Dendritic cell treated with granulocyte-macrophage colony-stimulating factor and Interleukin-4, amounts not matched to agents 40 ng/mL and 50 ng/mL, for 4 days (primary cell): ENCODE data around the gene USP6.
A peak's percentile ranks its signal among the peaks of the same experiment; 100 is the strongest.
"Not testable (repeated sequence)": the region's sequence is repeated elsewhere in the genome, so short reads cannot be mapped to it uniquely, and the experiment has no call there.

Source experiments
- H3K27ac Mint-ChIP-seq: one replicate; pipeline ENCODE4 v1.8.0; 2022; ENCODE audit warnings: mild to moderate bottlenecking, mixed read lengths
- H3K27me3 Mint-ChIP-seq: one replicate; pipeline ENCODE4 v1.8.0; 2022; ENCODE audit warnings: mild to moderate bottlenecking, mixed read lengths
- H3K36me3 Mint-ChIP-seq: one replicate; pipeline ENCODE4 v1.8.0; 2022; ENCODE audit warnings: low read depth, mixed read lengths
- H3K4me1 Mint-ChIP-seq: one replicate; pipeline ENCODE4 v1.8.0; 2022; ENCODE audit warnings: low read depth, mixed read lengths
- H3K4me3 Mint-ChIP-seq: one replicate; pipeline ENCODE4 v1.8.0; 2022; ENCODE audit warnings: mild to moderate bottlenecking, moderate library complexity, mixed read lengths
- H3K9me3 Mint-ChIP-seq: one replicate; pipeline ENCODE4 v1.8.0; 2022; ENCODE audit warnings: mixed read lengths
- intact Hi-C: fragments of 100-400 bp; cut with micrococcal nuclease; formaldehyde crosslinking; loops from one replicate; pipeline ENCODE4 v1.15.0; 2022

USP6 gene

GRCh38 chr17:5115673-5116651 is at the start of gene USP6:
Gene USP6, plus strand, starts transcription at chr17:5116032. Its CDS starts 14,336 bp downstream, at chr17:5130368.
- Mint-ChIP-seq H3K36me3 (peaks cover 15% of the 10 kb centered on the region), H3K4me1 (peaks cover 20% of the 10 kb centered on the region), H3K27ac (no peak within 1 kb of the TSS), H3K9me3 (peaks cover 9% of the 10 kb centered on the region), H3K27me3 (peaks cover 61% of the 10 kb centered on the region), H3K4me3 (no peak within 1 kb of the TSS)
- intact Hi-C loops: no loop called here

DNA sequence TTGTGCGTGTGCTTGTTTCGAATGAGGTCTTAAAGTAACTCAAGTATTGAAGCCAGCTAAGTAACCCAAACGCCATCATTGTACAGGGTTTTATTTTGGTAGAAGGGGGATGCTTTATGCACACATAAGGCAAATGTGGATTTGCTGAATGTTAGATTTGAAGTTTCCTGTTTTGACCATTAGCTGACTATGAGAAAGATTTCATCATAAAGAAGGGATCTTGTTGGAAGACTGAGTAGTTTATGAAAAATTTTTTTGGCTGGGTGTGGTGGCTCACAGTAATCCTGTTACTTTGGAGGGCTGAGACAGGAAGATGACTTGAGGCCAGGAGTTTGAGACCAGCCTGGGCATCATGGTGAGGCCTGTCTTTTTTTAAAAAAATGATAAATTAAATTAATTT is 47.6 kb upstream of the USP6 start:
- Mint-ChIP-seq H3K27me3 (peaks cover 29% of the 10 kb centered on the region), H3K4me3 (no peak overlapping the region), H3K4me1 (peaks cover 7% of the 10 kb centered on the region), H3K36me3 (no peaks in the 10 kb centered on the region), H3K27ac (peak overlapping the region; percentile 22), H3K9me3 (no peaks in the 10 kb centered on the region)
- intact Hi-C loops: no loop called here

GRCh38 chr17:5069724-5070123 is 46.1 kb upstream of the USP6 start:
- Mint-ChIP-seq H3K27me3 (peaks cover 36% of the 10 kb centered on the region), H3K27ac (no peak overlapping the region), H3K36me3 (no peaks in the 10 kb centered on the region), H3K4me3 (no peak overlapping the region), H3K4me1 (peaks cover 5% of the 10 kb centered on the region), H3K9me3 (no peaks in the 10 kb centered on the region)
- intact Hi-C loops: no loop called here

DNA sequence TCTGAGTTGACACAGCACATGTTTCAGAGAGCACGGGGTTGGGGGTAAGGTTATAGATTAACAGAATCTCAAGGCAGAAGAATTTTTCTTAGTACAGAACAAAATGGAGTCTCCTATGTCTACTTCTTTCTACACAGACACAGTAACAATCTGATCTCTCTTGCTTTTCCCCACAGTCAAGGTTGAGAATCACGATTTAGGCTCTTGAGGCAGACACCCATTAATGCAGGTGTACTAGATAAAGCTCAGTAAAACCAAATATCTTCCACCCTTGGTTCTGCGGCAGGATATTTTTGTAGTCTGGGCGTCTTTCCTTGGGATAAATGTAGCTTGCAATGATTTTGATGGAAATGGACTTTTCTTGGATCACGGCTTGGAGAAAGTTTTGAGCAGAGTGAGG is 40.4 kb upstream of the USP6 start:
- H3K27ac Mint-ChIP-seq, H3K4me3 Mint-ChIP-seq, H3K9me3 Mint-ChIP-seq: not testable (repeated sequence)
- peaks cover 20% of the 10 kb centered on the region for H3K4me1 Mint-ChIP-seq
- intact Hi-C loops: loop anchor here (5.0 kb wide), 2 partner anchors 37 to 117 kb away; partner anchors contain the start of genes ZNF232 and ZNF594
- peaks cover 23% of the 10 kb centered on the region for H3K27me3 Mint-ChIP-seq
- H3K36me3 Mint-ChIP-seq: peaks cover 30% of the 10 kb centered on the region

- intact Hi-C loops: loop anchor here (5.0 kb wide), 2 partner anchors 35 to 115 kb away; partner anchors contain the start of genes ZNF232 and ZNF594
- Mint-ChIP-seq H3K36me3 (peaks cover 42% of the 10 kb centered on the region), H3K4me1 (peaks cover 24% of the 10 kb centered on the region), H3K27ac (peak overlapping the region; percentile 96), H3K9me3 (peaks cover 12% of the 10 kb centered on the region), H3K27me3 (peaks cover 17% of the 10 kb centered on the region)
- not testable (repeated sequence) for H3K4me3 Mint-ChIP-seq
These were observed 38.6 kb upstream of the USP6 start for GRCh38 chr17:5077275-5077674.

GRCh38 chr17:5077781-5078105 is 38.1 kb upstream of the USP6 start:
- peaks cover 24% of the 10 kb centered on the region for H3K4me1 Mint-ChIP-seq

DNA sequence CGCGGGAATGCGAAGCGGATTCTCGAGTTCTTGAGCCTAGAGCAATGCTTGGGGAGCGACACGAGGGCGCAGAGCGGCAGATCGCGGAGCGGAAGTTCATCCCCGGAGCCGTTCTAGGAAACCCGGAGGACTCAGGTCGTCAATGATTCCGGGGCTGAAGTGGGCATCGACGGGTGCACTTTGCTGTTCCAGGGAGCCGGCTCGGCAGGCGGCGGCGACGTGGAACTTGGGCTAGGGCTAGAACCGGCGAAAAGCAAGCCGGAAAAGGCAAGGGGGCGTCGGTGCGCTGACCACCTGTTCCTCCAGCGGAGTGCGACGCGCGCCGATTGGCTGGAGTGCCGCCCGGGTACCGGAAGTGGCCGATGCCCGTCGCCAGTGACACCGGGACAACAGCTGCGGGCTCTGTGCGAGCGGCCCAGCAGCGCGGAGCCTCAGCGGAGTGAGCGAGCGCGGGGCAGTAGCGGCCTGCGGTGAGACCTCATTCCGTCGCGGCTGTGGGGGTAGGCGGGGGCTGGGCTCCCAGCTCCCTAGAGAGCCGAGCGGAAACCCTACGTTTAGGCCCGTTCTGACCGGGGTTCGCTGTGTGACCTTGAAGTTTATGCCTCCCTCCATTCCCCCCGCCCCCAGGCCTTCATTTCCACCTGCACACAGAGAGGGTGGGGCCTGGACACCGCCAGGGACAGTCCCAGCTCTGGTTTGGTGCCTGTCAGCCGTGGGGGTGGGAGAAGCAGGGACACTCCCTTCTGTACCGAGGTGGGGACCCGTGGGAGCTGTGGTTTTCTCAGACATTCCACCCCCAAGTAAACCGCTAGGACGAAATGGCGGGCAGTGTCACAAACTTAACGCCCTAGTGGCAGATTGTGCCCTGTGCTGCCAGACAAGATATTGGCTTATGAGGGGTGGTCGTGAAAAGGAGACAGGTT is 37.5 kb upstream of the USP6 start, which contains the start of gene ZFP3:
Gene ZFP3 (plus strand): TSS at position 362 of the 923 bp plus-strand sequence. CDS start 13,038 bp downstream, outside the sequence.
- Mint-ChIP-seq H3K36me3 (peaks cover 52% of the 10 kb centered on the region), H3K9me3 (peaks cover 22% of the 10 kb centered on the region), H3K4me3 (peak within 1 kb of the TSS; percentile 96), H3K27me3 (peaks cover 17% of the 10 kb centered on the region), H3K27ac (peak within 1 kb of the TSS; percentile 96), H3K4me1 (peaks cover 24% of the 10 kb centered on the region)
- intact Hi-C loops: loop anchor here (5.0 kb wide), 2 partner anchors 34 to 114 kb away; partner anchors contain the start of genes ZNF232 and ZNF594

More at GRCh38 chr17:5077781-5078105, 38.1 kb upstream of the USP6 start:
- Mint-ChIP-seq H3K27me3 (peaks cover 17% of the 10 kb centered on the region), H3K36me3 (peaks cover 46% of the 10 kb centered on the region), H3K9me3 (peaks cover 16% of the 10 kb centered on the region), H3K4me3 (peak overlapping the region; percentile 96), H3K27ac (peak overlapping the region; percentile 96)
- intact Hi-C loops: loop anchor here (5.0 kb wide), 2 partner anchors 35 to 115 kb away; partner anchors contain the start of genes ZNF232 and ZNF594

DNA sequence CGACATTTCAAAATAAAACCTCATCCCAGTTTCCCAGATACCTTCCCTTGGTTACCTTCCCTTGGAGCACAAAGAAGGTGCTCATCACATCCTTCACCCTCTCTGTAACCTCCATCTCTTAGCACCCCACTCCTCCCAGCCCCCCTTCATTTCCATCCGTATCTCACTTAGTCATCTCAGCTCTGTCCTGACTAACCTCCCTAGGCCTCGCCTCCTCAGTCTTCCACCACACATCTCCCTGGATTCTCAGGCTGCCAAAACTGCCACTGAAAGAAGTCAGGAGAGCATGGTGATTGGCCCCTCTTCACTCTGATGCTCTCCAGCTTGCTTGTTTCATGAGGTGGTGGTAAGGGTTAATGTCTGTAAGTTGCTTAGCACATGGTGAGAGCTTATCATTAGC is 35.2 kb upstream of the USP6 start:
- Mint-ChIP-seq H3K27me3 (peaks cover 6% of the 10 kb centered on the region), H3K4me1 (peaks cover 24% of the 10 kb centered on the region), H3K36me3 (peaks cover 73% of the 10 kb centered on the region), H3K27ac (no peak overlapping the region), H3K4me3 (no peak overlapping the region), H3K9me3 (peaks cover 43% of the 10 kb centered on the region)
- intact Hi-C loops: no loop called here

- Mint-ChIP-seq H3K36me3 (peaks cover 79% of the 10 kb centered on the region), H3K27me3 (peaks cover 13% of the 10 kb centered on the region), H3K27ac (no peak overlapping the region), H3K4me1 (peaks cover 11% of the 10 kb centered on the region), H3K4me3 (no peak overlapping the region), H3K9me3 (peaks cover 98% of the 10 kb centered on the region)
- intact Hi-C loops: loop anchor here (5.0 kb wide), 1 partner anchor 90 kb away; no protein-coding TSS in a partner anchor
These were observed 23.4 kb upstream of the USP6 start for GRCh38 chr17:5092218-5093010.

- Mint-ChIP-seq H3K27ac (peak overlapping the region; percentile 73), H3K4me1 (peaks cover 13% of the 10 kb centered on the region), H3K36me3 (peaks cover 36% of the 10 kb centered on the region), H3K27me3 (peaks cover 51% of the 10 kb centered on the region), H3K4me3 (peak overlapping the region; percentile 68), H3K9me3 (peaks cover 55% of the 10 kb centered on the region)
- intact Hi-C loops: no loop called here
These were observed 19.1 kb upstream of the USP6 start for GRCh38 chr17:5096731-5097100.

- Mint-ChIP-seq H3K27ac (peak overlapping the region; percentile 73), H3K27me3 (peaks cover 52% of the 10 kb centered on the region), H3K4me1 (peaks cover 13% of the 10 kb centered on the region), H3K36me3 (peaks cover 31% of the 10 kb centered on the region), H3K9me3 (peaks cover 50% of the 10 kb centered on the region), H3K4me3 (peak overlapping the region; percentile 68)
- intact Hi-C loops: no loop called here
These were observed 18.6 kb upstream of the USP6 start for GRCh38 chr17:5097101-5097834.

DNA sequence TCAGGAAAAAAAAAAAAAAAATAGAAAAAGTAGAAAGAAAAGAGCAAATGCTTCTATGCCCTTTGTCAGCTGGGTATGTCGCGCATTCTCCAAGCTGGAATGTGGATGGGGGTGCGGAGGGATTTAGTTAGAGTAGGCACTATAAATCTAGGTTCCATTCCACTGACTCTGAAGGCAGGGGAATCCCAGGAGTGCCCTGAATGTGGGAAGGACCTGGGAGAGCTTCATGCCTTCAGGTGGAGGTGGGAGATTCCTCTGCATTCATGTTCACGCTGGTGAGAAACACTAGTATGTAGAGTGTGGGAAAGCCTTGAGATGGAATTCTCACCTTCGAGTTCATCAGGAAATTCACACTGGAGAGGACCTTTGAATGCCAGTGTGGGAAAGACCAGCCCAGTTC is 16.6 kb upstream of the USP6 start:
- intact Hi-C loops: no loop called here
- peaks cover 46% of the 10 kb centered on the region for H3K9me3 Mint-ChIP-seq

More for the DNA sequence above, 16.6 kb upstream of the USP6 start:
- Mint-ChIP-seq H3K4me3 (no peak overlapping the region), H3K27ac (no peak overlapping the region), H3K27me3 (peaks cover 61% of the 10 kb centered on the region), H3K4me1 (peaks cover 18% of the 10 kb centered on the region), H3K36me3 (peaks cover 14% of the 10 kb centered on the region)
